Vagina (tissue), 2 donors: ENCODE measurements around the gene NFS1.

Source experiments
- POLR2A ChIP-seq, 2 donors: fragments of 450-650 bp; IDR thresholded peaks; one replicate each; pipeline ENCODE4 v1.6.1; 2017; ENCODE audit warnings: antibody characterized with exemption in 2 of 2, mild to moderate bottlenecking in 2 of 2, moderate library complexity in 2 of 2
- TF ChIP-seq, protein P1 (sequence below), 3 experiments: fragments of 450-650 bp in 2 of 3; fragments of 200-600 bp in 1 of 3; sonication (generic) in 1 of 3; IDR thresholded peaks; one replicate each; pipeline ENCODE4 v1.5.1; 2017 to 2019; ENCODE audit warnings: antibody characterized with exemption in 3 of 3, mild to moderate bottlenecking in 2 of 3, moderate library complexity in 2 of 3

- TF ChIP-seq, protein P1, sequence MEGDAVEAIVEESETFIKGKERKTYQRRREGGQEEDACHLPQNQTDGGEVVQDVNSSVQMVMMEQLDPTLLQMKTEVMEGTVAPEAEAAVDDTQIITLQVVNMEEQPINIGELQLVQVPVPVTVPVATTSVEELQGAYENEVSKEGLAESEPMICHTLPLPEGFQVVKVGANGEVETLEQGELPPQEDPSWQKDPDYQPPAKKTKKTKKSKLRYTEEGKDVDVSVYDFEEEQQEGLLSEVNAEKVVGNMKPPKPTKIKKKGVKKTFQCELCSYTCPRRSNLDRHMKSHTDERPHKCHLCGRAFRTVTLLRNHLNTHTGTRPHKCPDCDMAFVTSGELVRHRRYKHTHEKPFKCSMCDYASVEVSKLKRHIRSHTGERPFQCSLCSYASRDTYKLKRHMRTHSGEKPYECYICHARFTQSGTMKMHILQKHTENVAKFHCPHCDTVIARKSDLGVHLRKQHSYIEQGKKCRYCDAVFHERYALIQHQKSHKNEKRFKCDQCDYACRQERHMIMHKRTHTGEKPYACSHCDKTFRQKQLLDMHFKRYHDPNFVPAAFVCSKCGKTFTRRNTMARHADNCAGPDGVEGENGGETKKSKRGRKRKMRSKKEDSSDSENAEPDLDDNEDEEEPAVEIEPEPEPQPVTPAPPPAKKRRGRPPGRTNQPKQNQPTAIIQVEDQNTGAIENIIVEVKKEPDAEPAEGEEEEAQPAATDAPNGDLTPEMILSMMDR (IDR thresholded peaks at IDR 0.05) = no peak
- no peak for TF ChIP-seq POLR2A (IDR thresholded peaks at IDR 0.05)
These were observed 9.3 kb upstream of the NFS1 start for GRCh38 chr20:35708502-35708901.
